HG03025 (cell line): ENCODE results near the gene HEMGN.
"Not testable (repeated sequence)": the region's sequence is repeated elsewhere in the genome, so short reads cannot be mapped to it uniquely, and the experiment has no call there.

Experiments used
- ATAC-seq: cut with Tn5 transposase; IDR thresholded peaks from one replicate; pipeline ENCODE4 v1.9.1; 2021; ENCODE audit warnings: mild to moderate bottlenecking, moderate library complexity; ENCODE audit not compliant: unreplicated experiment, low FRiP score

HEMGN gene

GRCh38 chr9:97938081-97938644 lies at the start of gene HEMGN:
HEMGN (minus strand) TSS chr9:97938172; CDS start chr9:97938136, 36 bp downstream.
- no peak for ATAC-seq

- no peak for ATAC-seq
These were observed 49.5 kb upstream of the HEMGN start for GRCh38 chr9:97987487-97987886.

- no peak for ATAC-seq
These were observed 47.3 kb upstream of the HEMGN start for GRCh38 chr9:97985058-97985861.

GRCh38 chr9:97984188-97985057 lies 46.5 kb upstream of the HEMGN start:
- peak; percentile 33 for ATAC-seq

- ATAC-seq, result peak; percentile 16
These were observed 45.7 kb upstream of the HEMGN start for GRCh38 chr9:97983589-97984187.

- ATAC-seq, result peak; percentile 50
These were observed 45.0 kb upstream of the HEMGN start, which contains the start of gene ANP32B for GRCh38 chr9:97982683-97983588. ANP32B (plus strand) TSS chr9:97983341; CDS start chr9:97983556, 215 bp downstream.

- ATAC-seq, result no peak
These were observed 44.1 kb upstream of the HEMGN start for GRCh38 chr9:97981846-97982682.

- ATAC-seq, result no peak
These were observed 43.2 kb upstream of the HEMGN start for GRCh38 chr9:97980918-97981845.

- ATAC-seq, result no peak
These were observed 42.5 kb upstream of the HEMGN start for GRCh38 chr9:97980479-97980803.

- ATAC-seq, result no peak
These were observed 42.0 kb upstream of the HEMGN start for GRCh38 chr9:97979788-97980478.

GRCh38 chr9:97978371-97979130 lies 40.6 kb upstream of the HEMGN start:
- ATAC-seq, result no peak

- not testable (repeated sequence) for ATAC-seq
These were observed 38.7 kb upstream of the HEMGN start for GRCh38 chr9:97976633-97977032.

GRCh38 chr9:97975376-97975775 lies 37.4 kb upstream of the HEMGN start:
- no peak for ATAC-seq

GRCh38 chr9:97972753-97973152 lies 34.8 kb upstream of the HEMGN start:
- ATAC-seq, result no peak

- no peak for ATAC-seq
These were observed 32.2 kb upstream of the HEMGN start for GRCh38 chr9:97970165-97970564.

- ATAC-seq, result no peak
These were observed 31.0 kb upstream of the HEMGN start for GRCh38 chr9:97969014-97969413.

GRCh38 chr9:97966493-97966892 lies 28.5 kb upstream of the HEMGN start:
- ATAC-seq, result no peak
